CD14-positive monocyte (primary cell): Measurements from ENCODE around the gene BTBD6. TPM values are rescaled to one million over a fixed set of nuclear protein-coding genes. Genes with fewer than 3 reads are reported as not detected.

Experiments
- DNase-seq, 3 donors: peaks; one replicate each; pipeline ENCODE4 v3.0.0-alpha.2; 2011 to 2022
- H2AFZ ChIP-seq: 2 replicates; pipeline ENCODE4 v1.6.0; 2012; ENCODE audit warnings: mild to moderate bottlenecking, low read depth, low read length, inconsistent platforms; ENCODE audit not compliant: insufficient read depth, poor library complexity, severe bottlenecking
- H3K27ac ChIP-seq, 2 donors: 1 replicate in 1 of 2; 2 replicates in 1 of 2; pipeline ENCODE4 v1.5.1; 2012 to 2013; ENCODE audit warnings: low read length in 2 of 2, control low read depth in 1 of 2, inconsistent platforms in 1 of 2, low read depth in 1 of 2, mild to moderate bottlenecking in 1 of 2
- H3K27me3 ChIP-seq, 2 donors: one replicate each; pipeline versions ENCODE4 v1.6.0 to v1.6.1; 2011 to 2013; ENCODE audit warnings: low read length in 2 of 2; ENCODE audit not compliant: control insufficient read depth in 2 of 2, insufficient read depth in 2 of 2
- H3K36me3 ChIP-seq, 2 donors: replicated peaks in 1 of 2; 1 replicate in 1 of 2; 2 replicates in 1 of 2; pipeline versions ENCODE4 v1.5.1 to v1.6.1; 2012 to 2013; ENCODE audit warnings: low read length in 2 of 2, control low read depth in 1 of 2, inconsistent platforms in 1 of 2, mild to moderate bottlenecking in 1 of 2; ENCODE audit not compliant: insufficient read depth in 2 of 2, control insufficient read depth in 1 of 2
- H3K4me1 ChIP-seq, 2 donors: 1 replicate in 1 of 2; 2 replicates in 1 of 2; pipeline versions ENCODE4 v1.5.1 to v1.6.1; 2012 to 2013; ENCODE audit warnings: low read length in 2 of 2, control low read depth in 1 of 2, inconsistent platforms in 1 of 2, mild to moderate bottlenecking in 1 of 2, moderate library complexity in 1 of 2; ENCODE audit not compliant: insufficient read depth in 2 of 2, control insufficient read depth in 1 of 2
- H3K4me2 ChIP-seq: replicated peaks from 2 replicates; pipeline ENCODE3; 2012; ENCODE audit warnings: low read length, moderate library complexity, mild to moderate bottlenecking; ENCODE audit not compliant: poor library complexity, severe bottlenecking; ENCODE audit errors: extremely low read depth
- H3K4me3 ChIP-seq, 3 experiments: fragments of 200-600 bp in 1 of 3; sonication (generic) in 1 of 3; replicated peaks in 1 of 3; 1 replicate in 2 of 3; 2 replicates in 1 of 3; pipeline ENCODE4 v1.5.1; 2011 to 2013; ENCODE audit warnings: low read length in 3 of 3, mild to moderate bottlenecking in 3 of 3, control low read depth in 2 of 3, low read depth in 2 of 3, inconsistent platforms in 1 of 3, moderate library complexity in 1 of 3
- H3K79me2 ChIP-seq: 2 replicates; pipeline ENCODE4 v1.6.0; 2012; ENCODE audit warnings: mild to moderate bottlenecking, control low read depth, inconsistent platforms, low read length, moderate library complexity; ENCODE audit not compliant: insufficient read depth
- H3K9ac ChIP-seq: 2 replicates; pipeline ENCODE4 v1.6.0; 2017; ENCODE audit warnings: low read length, mild to moderate bottlenecking; ENCODE audit not compliant: insufficient read depth, poor library complexity, severe bottlenecking
- H3K9me3 ChIP-seq, 2 donors: replicated peaks in 1 of 2; 1 replicate in 1 of 2; 2 replicates in 1 of 2; pipeline versions ENCODE4 v1.5.1 to v1.6.1; 2012 to 2013; ENCODE audit warnings: low read length in 2 of 2, control low read depth in 1 of 2; ENCODE audit not compliant: control insufficient read depth in 1 of 2, insufficient read depth in 1 of 2
- H4K20me1 ChIP-seq: 2 replicates; pipeline ENCODE4 v1.6.0; 2012; ENCODE audit warnings: mild to moderate bottlenecking, low read length, control low read depth, moderate library complexity; ENCODE audit not compliant: insufficient read depth
- H3K27ac Mint-ChIP-seq, 7 donors: one replicate each; pipeline ENCODE4 v1.8.0; 2020; ENCODE audit warnings: mild to moderate bottlenecking in 7 of 7, mixed read lengths in 7 of 7, moderate library complexity in 6 of 7, inconsistent platforms in 2 of 7
- H3K27me3 Mint-ChIP-seq, 3 donors: one replicate each; pipeline ENCODE4 v1.8.0; 2021 to 2022; ENCODE audit warnings: low read depth in 3 of 3, mild to moderate bottlenecking in 3 of 3, mixed read lengths in 3 of 3, moderate library complexity in 3 of 3, inconsistent platforms in 1 of 3
- H3K36me3 Mint-ChIP-seq, 2 donors: one replicate each; pipeline ENCODE4 v1.8.0; 2020; ENCODE audit warnings: mixed read lengths in 2 of 2, inconsistent platforms in 1 of 2, mild to moderate bottlenecking in 1 of 2
- H3K4me1 Mint-ChIP-seq: one replicate; pipeline ENCODE4 v1.8.0; 2020; ENCODE audit warnings: mild to moderate bottlenecking, mixed read lengths
- H3K4me3 Mint-ChIP-seq, 2 donors: one replicate each; pipeline ENCODE4 v1.8.0; 2020; ENCODE audit warnings: mild to moderate bottlenecking in 2 of 2, mixed read lengths in 2 of 2, moderate library complexity in 1 of 2
- H3K9me3 Mint-ChIP-seq, 7 donors: one replicate each; pipeline ENCODE4 v1.8.0; 2020 to 2022; ENCODE audit warnings: mixed read lengths in 7 of 7, mild to moderate bottlenecking in 6 of 7, moderate library complexity in 6 of 7, inconsistent platforms in 2 of 7
- CTCF ChIP-seq: fragments of 200-600 bp; IDR thresholded peaks from one replicate; pipeline ENCODE4 v1.8.0; 2022; ENCODE audit warnings: antibody characterized with exemption, mild to moderate bottlenecking
- WGBS: methylation state at CpG from one replicate; pipeline ENCODE4 v1.1.5; 2013; ENCODE audit warnings: missing lambda C conversion rate; ENCODE audit not compliant: insufficient coverage; 5-methylcytosine and 5-hydroxymethylcytosine counted together
- intact Hi-C, 2 donors: fragments of 100-400 bp; cut with micrococcal nuclease; formaldehyde crosslinking; loops; one replicate each; pipeline versions ENCODE4 v1.15.0 to v1.15.1; 2023
- polyA plus RNA-seq, 3 donors: library from polyadenylated mRNA; depleted of rRNA in 1 of 3; unstranded in 2 of 3; stranded (reverse) in 1 of 3; fragments of 300-500 nt in 2 of 3; fragments of >200 nt in 1 of 3; fragmentation: Illumina TruSeq in 2 of 3; gene quantifications; 1 replicate in 2 of 3; 2 replicates in 1 of 3; pipeline ENCODE4 v1.2.3, GENCODE V29; 2012 to 2021

Gene BTBD6
- polyA plus RNA-seq, 3 donors, result 1.3 to 24.4 (median 6.3) TPM

- TF ChIP-seq CTCF, result no peak
- H3K27ac ChIP-seq, result no peak overlapping the region
- H3K27me3 Mint-ChIP-seq, result peaks cover 0 to 1% (median 0%) of the 10 kb centered on the region in 3 donors
- H3K4me2 ChIP-seq, result no peak overlapping the region
- no peaks in the 10 kb centered on the region for H3K9me3 Mint-ChIP-seq
- H3K27ac Mint-ChIP-seq, result peak overlapping the region in 1 of 7 donors; percentile 74
- H3K4me3 Mint-ChIP-seq, result no peak overlapping the region
- no peak overlapping the region for H3K9ac ChIP-seq
- no peaks in the 10 kb centered on the region for H3K9me3 ChIP-seq
- WGBS, result 95% methylated on average over 15 of the region's 15 CpGs
- peaks cover 41 to 70% of the 10 kb centered on the region in 2 donors for H3K36me3 ChIP-seq
- peaks cover 29 to 69% of the 10 kb centered on the region in 2 donors for H3K36me3 Mint-ChIP-seq
- H4K20me1 ChIP-seq, result no peaks in the 10 kb centered on the region
- no peak for DNase-seq
- no peak overlapping the region for H2AFZ ChIP-seq
- intact Hi-C loops, result no loop called here
- peaks cover 0 to 5% of the 10 kb centered on the region in 2 donors for H3K4me1 ChIP-seq
- H3K79me2 ChIP-seq, result no peaks in the 10 kb centered on the region
- H3K4me3 ChIP-seq, result no peak overlapping the region
- no peaks in the 10 kb centered on the region for H3K27me3 ChIP-seq
- H3K4me1 Mint-ChIP-seq, result peaks cover 9% of the 10 kb centered on the region
These were observed 9.1 kb downstream of the BTBD6 start for GRCh38 chr14:105257464-105257863.

- DNase-seq, result no peak
- peak overlapping the region in 1 of 7 donors; percentile 19 for H3K27ac Mint-ChIP-seq
- H3K27me3 ChIP-seq, result no peaks in the 10 kb centered on the region
- WGBS, result 100% methylated on average over 6 of the region's 7 CpGs
- peaks cover 9% of the 10 kb centered on the region for H3K4me1 Mint-ChIP-seq
- no peak overlapping the region for H3K4me3 ChIP-seq
- H3K27ac ChIP-seq, result no peak overlapping the region
- no peak overlapping the region for H3K4me2 ChIP-seq
- no peak overlapping the region for H3K9ac ChIP-seq
- peaks cover 33 to 69% of the 10 kb centered on the region in 2 donors for H3K36me3 Mint-ChIP-seq
- TF ChIP-seq CTCF, result no peak
- peaks cover 0 to under 1% (median 0%) of the 10 kb centered on the region in 7 donors for H3K9me3 Mint-ChIP-seq
- peaks cover 0 to under 1% (median 0%) of the 10 kb centered on the region in 3 donors for H3K27me3 Mint-ChIP-seq
- peaks cover 0 to 5% of the 10 kb centered on the region in 2 donors for H3K4me1 ChIP-seq
- intact Hi-C loops, result no loop called here
- H2AFZ ChIP-seq, result no peak overlapping the region
- no peaks in the 10 kb centered on the region for H3K79me2 ChIP-seq
- H3K9me3 ChIP-seq, result no peaks in the 10 kb centered on the region
- no peaks in the 10 kb centered on the region for H4K20me1 ChIP-seq
- peaks cover 33 to 61% of the 10 kb centered on the region in 2 donors for H3K36me3 ChIP-seq
- no peak overlapping the region for H3K4me3 Mint-ChIP-seq
These were observed 10.5 kb downstream of the BTBD6 start for GRCh38 chr14:105258846-105259245.
